ENCODE measurements around the gene SYCP3. TPM values are rescaled to one million over a fixed set of nuclear protein-coding genes. Genes with fewer than 3 reads are reported as not detected.

SYCP3 gene
- total and polyA plus RNA-seq, 2 of the 13 experiments (the other 11 are each of a cell fraction or from before 2014, with no cell fraction given), result not detected

GRCh38 chr12:101713059-101713682 is 26.1 kb downstream of the SYCP3 start (continued):
- TF ChIP-seq, protein P1, sequence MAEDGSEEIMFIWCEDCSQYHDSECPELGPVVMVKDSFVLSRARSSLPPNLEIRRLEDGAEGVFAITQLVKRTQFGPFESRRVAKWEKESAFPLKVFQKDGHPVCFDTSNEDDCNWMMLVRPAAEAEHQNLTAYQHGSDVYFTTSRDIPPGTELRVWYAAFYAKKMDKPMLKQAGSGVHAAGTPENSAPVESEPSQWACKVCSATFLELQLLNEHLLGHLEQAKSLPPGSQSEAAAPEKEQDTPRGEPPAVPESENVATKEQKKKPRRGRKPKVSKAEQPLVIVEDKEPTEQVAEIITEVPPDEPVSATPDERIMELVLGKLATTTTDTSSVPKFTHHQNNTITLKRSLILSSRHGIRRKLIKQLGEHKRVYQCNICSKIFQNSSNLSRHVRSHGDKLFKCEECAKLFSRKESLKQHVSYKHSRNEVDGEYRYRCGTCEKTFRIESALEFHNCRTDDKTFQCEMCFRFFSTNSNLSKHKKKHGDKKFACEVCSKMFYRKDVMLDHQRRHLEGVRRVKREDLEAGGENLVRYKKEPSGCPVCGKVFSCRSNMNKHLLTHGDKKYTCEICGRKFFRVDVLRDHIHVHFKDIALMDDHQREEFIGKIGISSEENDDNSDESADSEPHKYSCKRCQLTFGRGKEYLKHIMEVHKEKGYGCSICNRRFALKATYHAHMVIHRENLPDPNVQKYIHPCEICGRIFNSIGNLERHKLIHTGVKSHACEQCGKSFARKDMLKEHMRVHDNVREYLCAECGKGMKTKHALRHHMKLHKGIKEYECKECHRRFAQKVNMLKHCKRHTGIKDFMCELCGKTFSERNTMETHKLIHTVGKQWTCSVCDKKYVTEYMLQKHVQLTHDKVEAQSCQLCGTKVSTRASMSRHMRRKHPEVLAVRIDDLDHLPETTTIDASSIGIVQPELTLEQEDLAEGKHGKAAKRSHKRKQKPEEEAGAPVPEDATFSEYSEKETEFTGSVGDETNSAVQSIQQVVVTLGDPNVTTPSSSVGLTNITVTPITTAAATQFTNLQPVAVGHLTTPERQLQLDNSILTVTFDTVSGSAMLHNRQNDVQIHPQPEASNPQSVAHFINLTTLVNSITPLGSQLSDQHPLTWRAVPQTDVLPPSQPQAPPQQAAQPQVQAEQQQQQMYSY (CRISPR knock-in tag; IDR thresholded peaks at IDR 0.05), result no peak
- TF ChIP-seq SOX13 (IDR thresholded peaks at IDR 0.05), result no peak
- TF ChIP-seq SOX13 (CRISPR knock-in tag; conservative IDR thresholded peaks at IDR 0.05 in 1 of 2, IDR thresholded peaks at IDR 0.05 in 1 of 2), result peak in 1 of 2 experiments; percentile 81; a peak in 2 of 4 replicates
- peak; percentile 89 for TF ChIP-seq PPARG (CRISPR knock-in tag; conservative IDR thresholded peaks at IDR 0.05)
- TF ChIP-seq FIP1L1 (IDR thresholded peaks at IDR 0.05; ENCODE audit: borderline replicate concordance, insufficient read depth, low read depth, low read length), result no peak
- TF ChIP-seq HMG20A (CRISPR knock-in tag; IDR thresholded peaks at IDR 0.05; ENCODE audit: borderline replicate concordance), result peak; percentile 88; the same call in 1 of the 2 replicates
- TF ChIP-seq EP300 (IDR thresholded peaks at IDR 0.05; ENCODE audit: low read depth in 2 of 2, low read length in 2 of 2), result peak in 1 of 2 experiments; percentile 77; a peak in 2 of 4 replicates
- TF ChIP-seq EP300 (CRISPR knock-in tag; IDR thresholded peaks at IDR 0.05; ENCODE audit: borderline replicate concordance), result peak; percentile 55; the same call in 1 of the 2 replicates
- TF ChIP-seq ISX (CRISPR knock-in tag; conservative IDR thresholded peaks at IDR 0.05), result no peak
- TF ChIP-seq CCDC6 (CRISPR knock-in tag; IDR thresholded peaks at IDR 0.05), result no peak; the same call in 1 of the 2 replicates
- no peak for TF ChIP-seq HOXA7 (CRISPR knock-in tag; IDR thresholded peaks at IDR 0.05)
- TF ChIP-seq NCOA5 (CRISPR knock-in tag; IDR thresholded peaks at IDR 0.05), result no peak
- TF ChIP-seq ZBTB21 (CRISPR knock-in tag; IDR thresholded peaks at IDR 0.05), result no peak
- TF ChIP-seq NFRKB (IDR thresholded peaks at IDR 0.05), result no peak
- peak; percentile 91; the same call in 1 of the 2 replicates for TF ChIP-seq IRF2 (CRISPR knock-in tag; IDR thresholded peaks at IDR 0.05)
- no peak for TF ChIP-seq LCORL (IDR thresholded peaks at IDR 0.05)
- peak; percentile 69; the same call in 1 of the 2 replicates for TF ChIP-seq LCORL (CRISPR knock-in tag; IDR thresholded peaks at IDR 0.05)
- TF ChIP-seq MBD4 (IDR thresholded peaks at IDR 0.05; ENCODE audit: borderline replicate concordance, low read length), result no peak
- no peak for TF ChIP-seq MED13 (CRISPR knock-in tag; IDR thresholded peaks at IDR 0.05)
- no peak for TF ChIP-seq EZH2 (conservative IDR thresholded peaks at IDR 0.05; ENCODE audit: low read depth, low read length)
- TF ChIP-seq KAT7 (CRISPR knock-in tag; IDR thresholded peaks at IDR 0.05; ENCODE audit: borderline replicate concordance), result no peak
- TF ChIP-seq ZNF225 (CRISPR knock-in tag; IDR thresholded peaks at IDR 0.05), result no peak
- TF ChIP-seq ZBTB14 (CRISPR knock-in tag; IDR thresholded peaks at IDR 0.05), result no peak
- no peak for TF ChIP-seq NFE2L2 (IDR thresholded peaks at IDR 0.05; ENCODE audit: low read length)
- TF ChIP-seq, protein P2, sequence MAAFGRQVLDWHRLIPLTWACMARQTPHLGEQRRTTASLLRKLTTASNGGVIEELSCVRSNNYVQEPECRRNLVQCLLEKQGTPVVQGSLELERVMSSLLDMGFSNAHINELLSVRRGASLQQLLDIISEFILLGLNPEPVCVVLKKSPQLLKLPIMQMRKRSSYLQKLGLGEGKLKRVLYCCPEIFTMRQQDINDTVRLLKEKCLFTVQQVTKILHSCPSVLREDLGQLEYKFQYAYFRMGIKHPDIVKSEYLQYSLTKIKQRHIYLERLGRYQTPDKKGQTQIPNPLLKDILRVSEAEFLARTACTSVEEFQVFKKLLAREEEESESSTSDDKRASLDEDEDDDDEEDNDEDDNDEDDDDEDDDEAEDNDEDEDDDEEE (CRISPR knock-in tag; IDR thresholded peaks at IDR 0.05), result no peak
- no peak for TF ChIP-seq PHF5A (CRISPR knock-in tag; IDR thresholded peaks at IDR 0.05; ENCODE audit: low read depth, unreplicated experiment)
- TF ChIP-seq ZNF260 (CRISPR knock-in tag; IDR thresholded peaks at IDR 0.05; ENCODE audit: borderline replicate concordance, low read depth), result no peak
- TF ChIP-seq PHF21A (CRISPR knock-in tag; IDR thresholded peaks at IDR 0.05), result peak; percentile 51; the same call in 1 of the 2 replicates
